ENCODE measurements around the gene PGD. TPM values are rescaled to one million over a fixed set of nuclear protein-coding genes. Genes with fewer than 3 reads are reported as not detected.
"Not testable (repeated sequence)": the region's sequence is repeated elsewhere in the genome, so short reads cannot be mapped to it uniquely, and the experiment has no call there.

PGD gene
- total RNA-seq, 1 experiment from 2014 or later = 189 TPM

DNA sequence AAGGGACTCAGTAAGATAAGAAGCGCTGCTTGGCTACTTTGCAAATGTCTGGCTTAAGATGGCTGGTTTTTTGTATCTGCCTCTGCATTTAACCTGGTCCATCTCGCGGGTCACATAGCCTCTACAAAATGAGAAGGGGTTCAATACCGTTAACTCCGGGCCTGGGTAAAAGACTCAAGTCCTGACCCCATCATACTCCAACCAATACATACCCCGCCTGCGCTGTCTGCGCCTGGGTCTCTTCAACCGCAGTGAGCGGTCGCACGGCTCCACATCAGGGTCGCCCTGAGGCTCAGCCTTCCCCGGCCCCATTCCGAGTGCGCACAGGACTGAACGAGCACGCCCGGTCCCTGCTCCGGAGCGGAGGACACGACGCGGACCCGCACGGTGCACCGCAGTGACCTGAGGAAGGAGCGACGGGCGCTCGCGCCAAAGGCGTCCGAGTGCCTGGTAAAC is 558 bp upstream of the PGD start:
- peak; percentile 10 for DNase-seq (ENCODE audit: low read depth)

DNA sequence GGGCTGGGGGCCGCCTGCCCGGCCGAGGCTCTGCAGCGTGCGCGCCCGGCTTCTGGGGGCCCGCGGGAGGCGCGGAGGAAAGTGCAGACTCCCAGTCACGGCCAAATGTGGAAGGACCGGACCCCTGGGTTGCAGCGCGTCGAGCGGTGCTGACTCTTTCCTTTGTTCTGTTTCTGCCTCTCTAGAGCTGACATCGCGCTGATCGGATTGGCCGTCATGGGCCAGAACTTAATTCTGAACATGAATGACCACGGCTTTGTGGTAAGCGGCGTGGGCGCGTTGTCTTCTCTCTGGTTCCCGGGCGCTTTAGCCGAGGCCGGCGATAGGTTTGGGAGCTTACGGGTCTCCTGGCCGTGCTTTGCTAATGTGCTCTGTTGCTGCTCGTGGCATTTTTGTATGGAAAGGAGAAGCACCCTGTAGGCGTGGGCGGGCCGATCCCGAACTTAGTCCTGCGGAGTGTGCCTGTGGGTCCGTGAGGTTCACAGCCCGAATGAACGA is 629 bp downstream of the PGD start:
- DNase-seq (ENCODE audit: low read depth) = peak; percentile 39

- no peak for DNase-seq (ENCODE audit: low read depth)
These were observed 1.1 kb downstream of the PGD start for GRCh38 chr1:10400013-10400412.

GRCh38 chr1:10401281-10401680 is 2.4 kb downstream of the PGD start:
- DNase-seq (ENCODE audit: low read depth) = no peak

DNA sequence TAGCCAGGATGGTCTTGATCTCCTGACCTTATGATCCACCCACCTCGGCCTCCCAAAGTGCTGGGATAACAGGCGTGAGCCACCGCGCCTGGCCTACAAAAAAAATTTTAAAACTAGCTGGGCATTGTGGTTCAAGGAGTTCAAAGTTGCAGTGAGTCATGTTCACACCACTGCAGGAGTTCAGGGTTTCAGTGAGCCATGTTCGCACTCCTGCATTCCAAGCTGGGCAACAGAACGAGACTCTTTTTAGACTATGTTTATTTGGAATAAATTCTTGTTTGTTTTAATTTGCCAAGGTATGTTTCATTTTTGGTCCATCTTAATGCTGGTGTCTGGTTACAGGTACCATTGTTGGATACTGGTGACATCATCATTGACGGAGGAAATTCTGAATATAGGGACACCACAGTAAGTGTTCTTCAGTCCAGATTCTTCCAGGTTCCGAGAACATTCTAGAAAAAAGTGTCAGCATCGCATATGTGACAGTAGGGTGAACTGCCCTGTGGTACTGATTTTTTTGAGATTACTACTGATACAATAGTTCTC is 3.9 kb downstream of the PGD start:
- peak; percentile 73 for DNase-seq (ENCODE audit: low read depth)

- DNase-seq (ENCODE audit: low read depth) = no peak
These were observed 8.3 kb downstream of the PGD start for GRCh38 chr1:10407201-10407600.

DNA sequence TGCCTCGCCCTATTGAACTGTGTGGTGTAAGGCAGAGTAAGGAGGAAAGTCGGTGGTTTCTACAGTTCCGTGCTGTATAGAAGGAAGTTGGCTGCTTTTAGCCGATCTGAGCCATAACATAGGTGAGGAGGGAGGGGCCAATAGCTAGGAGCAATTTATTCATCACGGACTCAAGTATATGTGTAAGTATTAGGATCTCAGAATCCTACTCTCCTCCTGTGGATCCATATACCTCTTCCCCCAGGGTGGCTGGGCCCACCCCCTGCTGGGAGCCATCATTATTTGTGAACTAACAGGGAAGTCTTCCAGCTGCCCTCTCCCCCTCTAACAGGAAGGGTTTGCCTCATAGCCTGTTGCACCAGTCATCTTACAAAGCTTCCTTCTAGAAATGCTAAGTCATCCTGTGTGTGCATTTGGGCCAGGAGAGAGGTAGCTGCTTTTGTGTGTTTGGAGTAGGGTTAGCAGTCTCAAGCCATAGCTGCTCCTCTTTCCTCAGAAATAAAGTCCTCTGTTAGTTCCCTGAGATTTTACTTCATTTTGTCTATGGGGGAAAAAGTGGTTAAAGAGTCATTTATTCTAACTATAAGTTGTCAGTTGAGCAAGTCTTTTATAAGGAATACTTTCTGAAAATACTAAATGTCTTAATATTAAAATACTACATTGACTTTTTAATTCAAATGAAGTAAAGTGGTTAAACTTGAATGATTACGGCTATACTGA is 16.5 kb downstream of the PGD start:
- peak; percentile 34 for DNase-seq (ENCODE audit: low read depth)

GRCh38 chr1:10415967-10416366 is 17.1 kb downstream of the PGD start:
- DNase-seq (ENCODE audit: low read depth) = not testable (repeated sequence)

GRCh38 chr1:10418741-10419140 is 19.9 kb downstream of the PGD start:
- not testable (repeated sequence) for DNase-seq (ENCODE audit: low read depth)

GRCh38 chr1:10419351-10419750 is 20.5 kb downstream of the PGD start:
- DNase-seq (ENCODE audit: low read depth) = no peak

DNA sequence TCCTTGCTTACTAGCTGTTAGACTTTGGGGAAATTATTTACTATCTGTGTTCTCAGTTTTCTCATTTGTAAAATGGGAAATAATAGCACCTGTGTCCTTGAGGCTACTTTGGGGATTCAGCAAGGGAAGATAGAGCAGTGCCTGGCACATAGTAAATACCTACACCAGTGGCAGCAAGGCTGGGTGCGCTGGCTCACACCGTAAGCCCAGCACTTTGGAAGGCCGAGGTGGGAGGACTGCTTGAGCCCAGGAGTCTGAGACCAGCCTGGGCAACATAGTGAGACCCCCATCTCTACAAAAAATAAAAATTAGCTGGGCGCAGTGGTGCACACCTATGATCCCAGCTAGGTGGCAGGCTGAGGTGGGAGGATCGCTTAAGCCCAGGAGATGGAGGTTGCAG is 22.8 kb downstream of the PGD start:
- no peak for DNase-seq (ENCODE audit: low read depth)

- peak; percentile 28 for DNase-seq (ENCODE audit: low read depth)
These were observed 25.2 kb downstream of the PGD start for GRCh38 chr1:10424034-10424433.

DNA sequence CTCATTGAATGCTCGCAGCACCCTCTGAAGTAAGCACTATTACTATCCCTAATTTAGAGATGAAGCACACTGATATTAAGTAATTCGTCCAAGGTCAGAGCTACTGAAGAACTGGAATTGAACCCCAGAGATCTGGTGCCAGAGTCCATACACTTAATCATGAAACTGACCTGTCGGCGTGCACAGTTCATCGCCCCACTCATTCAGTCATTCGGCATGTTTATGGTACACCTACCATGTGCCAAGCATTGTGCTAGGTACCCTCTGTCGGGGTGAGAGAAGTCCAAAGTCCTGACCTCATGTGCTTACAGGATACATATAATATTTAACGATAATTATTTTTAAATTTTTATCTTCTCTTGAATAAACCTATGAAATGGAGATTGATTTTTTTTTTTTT is 25.8 kb downstream of the PGD start:
- DNase-seq (ENCODE audit: low read depth) = no peak

GRCh38 chr1:10425826-10426534 is 27.1 kb downstream of the PGD start:
- DNase-seq (ENCODE audit: low read depth) = not testable (repeated sequence)

DNA sequence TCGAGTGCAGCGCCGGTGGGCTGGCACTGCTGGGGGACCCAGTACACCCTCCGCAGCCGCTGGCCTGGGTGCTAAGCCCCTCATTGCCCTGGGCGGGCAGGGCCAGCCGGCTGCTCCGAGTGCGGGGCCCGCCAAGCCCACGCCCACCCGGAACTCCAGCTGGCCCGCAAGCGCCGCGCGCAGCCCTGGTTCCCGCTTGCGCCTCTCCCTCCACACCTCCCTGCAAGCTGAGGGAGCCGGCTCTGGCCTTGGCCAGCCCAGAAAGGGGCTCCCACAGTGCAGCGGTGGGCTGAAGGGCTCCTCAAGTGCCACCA is 27.6 kb downstream of the PGD start:
- DNase-seq (ENCODE audit: low read depth) = not testable (repeated sequence)

DNA sequence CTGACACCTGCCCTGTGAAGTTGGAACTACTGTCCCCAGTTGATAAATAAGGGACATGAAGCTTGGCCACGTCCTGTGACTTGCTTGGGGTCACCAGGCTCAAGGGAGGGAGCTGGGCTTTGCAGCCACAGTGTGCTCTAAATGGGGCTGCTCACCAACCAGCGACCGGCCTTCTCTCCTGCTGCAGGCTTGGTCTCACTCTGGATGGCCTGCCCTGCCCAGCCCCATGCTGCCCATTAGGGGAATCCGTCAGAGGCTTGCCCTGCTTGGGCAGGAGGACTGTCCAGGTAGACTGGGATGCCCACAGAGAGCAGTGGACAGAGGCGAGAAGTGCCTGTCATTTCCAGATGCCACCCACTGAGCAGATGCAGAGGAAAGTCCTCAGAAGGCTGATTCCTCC is 30.1 kb downstream of the PGD start:
- no peak for DNase-seq (ENCODE audit: low read depth)

DNA sequence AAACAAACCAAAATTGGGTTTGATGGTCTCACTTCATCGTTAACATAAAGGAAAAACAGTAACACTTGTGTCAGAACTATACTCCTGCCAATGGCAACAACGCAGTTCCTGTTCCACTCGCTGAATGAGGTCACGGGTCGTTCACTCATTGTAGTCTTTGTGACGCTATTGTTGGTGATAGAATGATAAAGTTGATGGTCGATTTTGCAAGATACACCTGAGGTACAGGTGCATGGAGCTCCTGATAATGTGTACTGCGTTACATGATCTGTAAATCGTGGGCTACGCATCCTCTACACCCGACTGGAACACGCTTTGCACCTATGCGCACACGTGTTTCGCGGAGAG is 31.0 kb downstream of the PGD start:
- no peak for DNase-seq (ENCODE audit: low read depth)

- peak; percentile 87 for DNase-seq (ENCODE audit: low read depth)
These were observed 31.6 kb downstream of the PGD start, which contains the start of gene CENPS for GRCh38 chr1:10430216-10431069. CENPS (plus strand) TSS chr1:10430433; CDS start chr1:10430518, 85 bp downstream.

DNA sequence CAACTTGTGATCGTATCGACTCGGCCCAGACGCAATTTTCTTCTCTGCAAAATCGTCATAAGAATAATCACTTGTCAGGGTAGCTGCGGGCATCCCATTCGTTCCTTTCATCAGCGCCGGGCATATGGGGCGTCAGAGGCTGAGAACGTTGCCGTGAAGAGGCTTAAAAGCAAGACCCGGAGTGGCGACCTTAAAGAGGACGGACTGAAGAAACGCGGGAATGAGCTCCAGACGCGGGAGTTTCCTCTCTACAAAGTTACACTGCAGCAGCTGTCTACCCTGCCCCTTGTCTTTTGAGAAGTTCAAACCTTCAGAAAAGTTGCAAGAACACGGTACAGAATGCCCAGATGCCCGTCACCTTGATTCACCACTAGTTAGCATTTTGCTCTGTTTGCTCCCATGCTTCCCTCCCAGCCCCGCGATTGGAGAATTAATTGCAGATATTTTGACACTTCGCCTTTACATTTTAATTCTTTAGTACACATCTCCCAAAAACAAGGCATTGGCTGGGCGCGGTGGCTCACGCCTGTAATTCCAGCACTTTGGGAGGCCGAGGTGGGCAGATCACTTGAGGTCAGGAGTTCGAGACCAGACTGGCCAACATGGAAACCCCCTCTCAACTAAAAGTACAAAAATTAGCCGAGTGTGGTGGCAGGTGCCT is 32.3 kb downstream of the PGD start:
- peak; percentile 47 for DNase-seq (ENCODE audit: low read depth)

GRCh38 chr1:10432910-10433700 is 34.2 kb downstream of the PGD start:
- DNase-seq (ENCODE audit: low read depth) = no peak

Data from LHCN-M2 (cell line).